Skeletal muscle tissue (tissue), 4 donors: ENCODE measurements around the gene USO1. TPM values are rescaled to one million over a fixed set of nuclear protein-coding genes. Genes with fewer than 3 reads are reported as not detected.
A peak's percentile ranks its signal among the peaks of the same experiment; 100 is the strongest.

ENCODE experiments used
- H3K27ac ChIP-seq: one replicate; pipeline ENCODE4 v1.7.0; 2013; ENCODE audit warnings: mild to moderate bottlenecking, low read depth, low read length, inconsistent platforms
- H3K27me3 ChIP-seq, 3 donors: one replicate each; pipeline ENCODE4 v1.7.0; 2013; ENCODE audit warnings: low read length in 3 of 3; ENCODE audit not compliant: control insufficient read depth in 3 of 3, insufficient read depth in 3 of 3
- H3K36me3 ChIP-seq, 3 donors: one replicate each; pipeline ENCODE4 v1.7.0; 2013; ENCODE audit warnings: low read length in 3 of 3; ENCODE audit not compliant: control insufficient read depth in 3 of 3, insufficient read depth in 3 of 3
- H3K4me1 ChIP-seq, 3 donors: one replicate each; pipeline ENCODE4 v1.7.0; 2013; ENCODE audit warnings: low read length in 3 of 3, mild to moderate bottlenecking in 3 of 3; ENCODE audit not compliant: control insufficient read depth in 3 of 3, insufficient read depth in 3 of 3
- H3K4me3 ChIP-seq, 3 donors: one replicate each; pipeline ENCODE4 v1.7.0; 2013; ENCODE audit warnings: low read length in 3 of 3
- H3K9ac ChIP-seq, 3 donors: one replicate each; pipeline ENCODE4 v1.7.0; 2013; ENCODE audit warnings: low read length in 3 of 3, mild to moderate bottlenecking in 3 of 3, moderate library complexity in 2 of 3, low read depth in 1 of 3
- H3K9me3 ChIP-seq, 3 donors: one replicate each; pipeline ENCODE4 v1.7.0; 2013; ENCODE audit warnings: low read length in 3 of 3; ENCODE audit not compliant: control insufficient read depth in 3 of 3
- total RNA-seq: library from RNA; depleted of rRNA; stranded (reverse); fragments of >200 nt; gene quantifications from one replicate; pipeline ENCODE4 v1.2.3, GENCODE V29; 2014
- donor health status: Osteomylitis.

Gene USO1
- total RNA-seq, 1 donor from 2014 or later, result 135 TPM

DNA sequence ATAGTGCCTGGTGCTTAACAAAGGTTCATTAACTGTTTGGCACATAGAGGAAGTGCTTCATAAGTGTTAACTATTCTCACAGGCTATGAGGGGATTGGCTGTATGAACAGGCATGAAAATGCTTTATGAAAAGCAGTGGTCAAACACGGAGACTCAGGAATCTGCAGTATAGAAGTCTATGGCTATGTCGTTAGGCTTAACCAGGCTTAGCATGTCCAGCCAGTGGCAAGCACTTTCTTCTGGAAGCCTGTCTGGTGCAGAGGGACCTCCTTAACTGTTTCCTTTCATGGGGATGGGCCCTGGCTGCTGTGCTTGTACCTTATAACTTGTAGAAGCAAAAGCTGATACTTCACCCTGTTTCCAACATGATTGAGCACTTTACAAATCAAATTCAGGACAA is 99.4 kb downstream of the USO1 start:
- Histone ChIP-seq H3K4me1 (no peaks in the 10 kb centered on the region), H3K9ac (no peak overlapping the region), H3K27ac (no peak overlapping the region), H3K36me3 (no peaks in the 10 kb centered on the region), H3K4me3 (no peak overlapping the region), H3K27me3 (no peaks in the 10 kb centered on the region), H3K9me3 (no peaks in the 10 kb centered on the region)

DNA sequence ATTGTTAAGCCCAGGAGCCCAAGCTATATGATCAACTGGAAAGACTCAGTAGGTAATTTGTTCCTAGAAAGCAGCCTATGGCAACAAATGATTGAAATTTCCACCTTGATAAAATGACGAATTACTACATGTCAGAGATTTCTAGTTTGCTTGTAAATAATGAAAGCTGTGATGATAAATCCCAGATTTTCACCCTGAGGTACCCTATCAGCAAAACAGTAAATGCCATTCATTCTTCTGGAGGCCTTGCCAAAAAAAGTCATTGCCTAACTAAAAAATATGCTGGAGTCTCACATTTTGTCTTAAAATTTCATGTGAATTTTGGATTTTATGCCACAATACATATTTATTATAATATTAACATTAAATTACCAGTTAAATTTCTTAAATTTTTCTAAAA is 106.5 kb downstream of the USO1 start:
- Histone ChIP-seq H3K9me3 (no peaks in the 10 kb centered on the region), H3K4me3 (no peak overlapping the region), H3K4me1 (no peaks in the 10 kb centered on the region), H3K27ac (no peak overlapping the region), H3K9ac (no peak overlapping the region), H3K27me3 (no peaks in the 10 kb centered on the region), H3K36me3 (no peaks in the 10 kb centered on the region)

GRCh38 chr4:75831856-75832405 is 107.6 kb downstream of the USO1 start:
- H3K4me1 ChIP-seq, result no peaks in the 10 kb centered on the region
- no peaks in the 10 kb centered on the region for H3K9me3 ChIP-seq
- H3K9ac ChIP-seq, result no peak overlapping the region
- H3K27ac ChIP-seq, result no peak overlapping the region
- no peaks in the 10 kb centered on the region for H3K36me3 ChIP-seq
- H3K27me3 ChIP-seq, result no peaks in the 10 kb centered on the region
- H3K4me3 ChIP-seq, result no peak overlapping the region

GRCh38 chr4:75834095-75834771 is 109.9 kb downstream of the USO1 start:
- H3K9ac ChIP-seq, result no peak overlapping the region
- no peaks in the 10 kb centered on the region for H3K9me3 ChIP-seq
- H3K27me3 ChIP-seq, result no peaks in the 10 kb centered on the region
- H3K36me3 ChIP-seq, result no peaks in the 10 kb centered on the region
- no peak overlapping the region for H3K27ac ChIP-seq
- no peak overlapping the region for H3K4me3 ChIP-seq
- H3K4me1 ChIP-seq, result no peaks in the 10 kb centered on the region

GRCh38 chr4:75834772-75835154 is 110.4 kb downstream of the USO1 start:
- Histone ChIP-seq H3K9me3 (no peaks in the 10 kb centered on the region), H3K36me3 (no peaks in the 10 kb centered on the region), H3K9ac (no peak overlapping the region)

GRCh38 chr4:75841641-75842520 is 117.5 kb downstream of the USO1 start:
- Histone ChIP-seq H3K4me1 (peaks cover 0 to 13% (median 10%) of the 10 kb centered on the region in 3 donors), H3K9me3 (no peaks in the 10 kb centered on the region), H3K4me3 (no peak overlapping the region), H3K27me3 (no peaks in the 10 kb centered on the region), H3K27ac (peak overlapping the region; percentile 26), H3K9ac (no peak overlapping the region), H3K36me3 (no peaks in the 10 kb centered on the region)

More at GRCh38 chr4:75834772-75835154, 110.4 kb downstream of the USO1 start:
- Histone ChIP-seq H3K27me3 (no peaks in the 10 kb centered on the region), H3K4me3 (no peak overlapping the region), H3K27ac (no peak overlapping the region), H3K4me1 (no peaks in the 10 kb centered on the region)

DNA sequence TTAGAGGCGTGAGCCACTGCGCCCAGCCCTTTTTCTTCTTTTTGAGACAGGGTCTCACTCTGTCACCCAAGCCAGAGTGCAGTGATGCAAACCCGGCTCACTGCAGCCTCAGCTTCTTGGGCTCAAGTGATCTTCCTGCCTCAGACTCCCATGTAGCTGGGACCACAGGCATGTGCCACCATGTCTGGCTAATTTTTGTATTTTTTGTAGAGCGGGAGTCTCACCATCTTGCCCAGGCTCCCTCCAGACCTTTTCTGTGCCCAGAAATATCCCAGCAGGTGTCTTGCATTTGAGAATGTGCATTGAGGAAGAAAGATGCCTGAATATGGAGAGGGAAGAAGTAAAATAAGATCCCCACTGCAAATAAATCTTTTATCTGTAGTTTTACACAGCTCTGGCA is 119.2 kb downstream of the USO1 start:
- no peak overlapping the region for H3K9ac ChIP-seq
- H3K4me3 ChIP-seq, result no peak overlapping the region
- H3K27ac ChIP-seq, result no peak overlapping the region
- no peaks in the 10 kb centered on the region for H3K9me3 ChIP-seq
- H3K36me3 ChIP-seq, result no peaks in the 10 kb centered on the region
- H3K27me3 ChIP-seq, result no peaks in the 10 kb centered on the region
- H3K4me1 ChIP-seq, result peaks cover 5 to 19% (median 16%) of the 10 kb centered on the region in 3 donors

- H3K27ac ChIP-seq, result no peak overlapping the region
- H3K27me3 ChIP-seq, result no peaks in the 10 kb centered on the region
- no peak overlapping the region for H3K9ac ChIP-seq
- no peaks in the 10 kb centered on the region for H3K9me3 ChIP-seq
- H3K4me3 ChIP-seq, result no peak overlapping the region
- no peaks in the 10 kb centered on the region for H3K36me3 ChIP-seq
- peaks cover 5 to 19% (median 16%) of the 10 kb centered on the region in 3 donors for H3K4me1 ChIP-seq
These were observed 119.8 kb downstream of the USO1 start for GRCh38 chr4:75844151-75844662.

- H3K36me3 ChIP-seq, result no peaks in the 10 kb centered on the region
- peaks cover 5 to 19% (median 16%) of the 10 kb centered on the region in 3 donors for H3K4me1 ChIP-seq
- H3K9me3 ChIP-seq, result no peaks in the 10 kb centered on the region
These were observed 121.6 kb downstream of the USO1 start for GRCh38 chr4:75845992-75846391.

More at GRCh38 chr4:75845992-75846391, 121.6 kb downstream of the USO1 start:
- H3K27ac ChIP-seq, result no peak overlapping the region
- H3K27me3 ChIP-seq, result no peaks in the 10 kb centered on the region
- H3K9ac ChIP-seq, result no peak overlapping the region
- H3K4me3 ChIP-seq, result no peak overlapping the region
